DND-41 (cell line): ENCODE data around the gene PDLIM1.

Experiments used
- CTCF ChIP-seq: IDR thresholded peaks from 2 replicates; pipeline ENCODE4 v1.5.1; 2012; ENCODE audit warnings: borderline replicate concordance, low read length, moderate library complexity, mild to moderate bottlenecking; ENCODE audit not compliant: poor library complexity, severe bottlenecking; ENCODE audit errors: extremely low read depth
- EZH2 ChIP-seq: IDR thresholded peaks from 3 replicates; pipeline ENCODE4 v1.6.1; 2012; ENCODE audit warnings: borderline replicate concordance, low read depth, mild to moderate bottlenecking, moderate library complexity, low read length, inconsistent platforms; ENCODE audit not compliant: severe bottlenecking

- TF ChIP-seq EZH2 (no peak), CTCF (no peak)
These were observed 8.7 kb downstream of the PDLIM1 start for GRCh38 chr10:95282107-95282506.
